GM18873 (cell line): Measurements from ENCODE around the gene SMARCB1.

ENCODE experiments used
- ATAC-seq: cut with Tn5 transposase; IDR thresholded peaks from one replicate; pipeline ENCODE4 v1.9.1; 2021; ENCODE audit warnings: mild to moderate bottlenecking, moderate library complexity, moderate number of reproducible peaks; ENCODE audit not compliant: unreplicated experiment, low FRiP score

SMARCB1 gene

GRCh38 chr22:23874871-23875270 is 88.1 kb downstream of the SMARCB1 start:
- ATAC-seq = no peak

- ATAC-seq = no peak
Observed at GRCh38 chr22:23875801-23876200, 89.0 kb downstream of the SMARCB1 start.

GRCh38 chr22:23877566-23877965 is 90.8 kb downstream of the SMARCB1 start:
- no peak for ATAC-seq

GRCh38 chr22:23878219-23878618 is 91.5 kb downstream of the SMARCB1 start:
- no peak for ATAC-seq

GRCh38 chr22:23882370-23882769 is 95.6 kb downstream of the SMARCB1 start:
- no peak for ATAC-seq

- ATAC-seq = no peak
Observed at GRCh38 chr22:23883658-23884057, 96.9 kb downstream of the SMARCB1 start.

- no peak for ATAC-seq
Observed at GRCh38 chr22:23884140-23884539, 97.4 kb downstream of the SMARCB1 start.
